Neural crest cell (in vitro differentiated cells): ENCODE data around the gene CNGA1. TPM values are rescaled to one million over a fixed set of nuclear protein-coding genes. Genes with fewer than 3 reads are reported as not detected.

Experiments used
- DNase-seq: peaks from one replicate; pipeline ENCODE4 v3.0.0; 2021; ENCODE audit warnings: low read depth, mixed read lengths, low spot score
- H3K27ac Mint-ChIP-seq: one replicate; pipeline ENCODE4 v1.8.0; 2021; ENCODE audit warnings: mild to moderate bottlenecking, mixed read lengths; ENCODE audit not compliant: unreplicated experiment
- H3K27me3 Mint-ChIP-seq: 2 replicates; pipeline ENCODE4 v1.8.0; 2021; ENCODE audit warnings: low read depth, mild to moderate bottlenecking, mixed read lengths
- H3K36me3 Mint-ChIP-seq: 2 replicates; pipeline ENCODE4 v1.8.0; 2021; ENCODE audit warnings: low read depth, mild to moderate bottlenecking, mixed read lengths
- H3K4me1 Mint-ChIP-seq: 2 replicates; pipeline ENCODE4 v1.8.0; 2021; ENCODE audit warnings: mixed read lengths
- H3K4me3 Mint-ChIP-seq: one replicate; pipeline ENCODE4 v1.8.0; 2021; ENCODE audit warnings: mild to moderate bottlenecking, mixed read lengths
- H3K9me3 Mint-ChIP-seq: 2 replicates; pipeline ENCODE4 v1.8.0; 2021; ENCODE audit warnings: mixed read lengths
- CTCF ChIP-seq: fragments of 200-600 bp; sonication (generic); conservative IDR thresholded peaks from 2 replicates; pipeline ENCODE4 v1.5.0; 2021; ENCODE audit warnings: antibody characterized with exemption, mild to moderate bottlenecking
- total RNA-seq: library from RNA; stranded (reverse); gene quantifications from 2 replicates; pipeline ENCODE4 v1.2.1, GENCODE V29; 2021

CNGA1 gene
- total RNA-seq, 1 donor from 2014 or later, result not detected

DNA sequence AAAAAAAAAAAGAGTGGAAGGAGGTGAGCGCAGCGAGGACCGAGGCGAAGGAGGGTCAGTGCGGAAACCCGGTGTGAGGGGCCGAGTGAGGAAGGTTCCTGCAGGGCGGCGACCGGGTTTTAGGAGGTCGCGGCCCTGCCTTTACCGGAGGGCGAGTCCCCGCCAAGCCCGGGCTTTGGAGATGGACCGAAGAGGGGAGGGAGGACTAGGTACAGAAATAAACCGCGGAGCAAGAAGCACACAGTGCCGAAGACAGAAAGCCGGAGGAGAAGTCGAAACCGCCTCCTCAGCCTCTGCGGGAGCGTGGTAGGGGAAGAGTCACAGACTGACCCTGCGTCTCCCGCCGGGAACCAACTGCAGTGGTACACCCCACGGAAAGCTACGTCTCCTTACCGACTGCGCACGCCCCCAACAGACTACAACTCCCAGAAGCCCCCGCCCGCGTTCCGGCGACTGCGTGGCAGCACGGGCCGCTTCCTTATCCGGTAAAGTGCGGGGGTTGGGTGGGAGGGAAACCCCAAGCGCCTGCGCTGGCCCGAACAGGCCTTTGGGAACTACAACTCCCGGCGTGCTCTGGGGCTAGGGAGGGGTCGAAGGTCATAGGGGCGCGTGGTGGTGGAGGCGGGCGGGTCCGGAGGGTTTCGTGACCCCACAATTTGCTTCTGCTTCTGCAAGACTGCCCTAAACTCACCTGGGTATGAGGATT lies 102.1 kb downstream of the CNGA1 start, which contains the start of gene NFXL1:
NFXL1 (minus strand) TSS at position 364 of the 706 bp plus-strand sequence. CDS start 380 bp downstream, outside the sequence.
- peak within 1 kb of the TSS; percentile 100 for H3K4me3 Mint-ChIP-seq

GRCh38 chr4:47913861-47914219 lies 102.6 kb downstream of the CNGA1 start:
- peaks cover 4% of the 10 kb centered on the region for H3K9me3 Mint-ChIP-seq
- H3K4me3 Mint-ChIP-seq, result peak overlapping the region; percentile 100
- H3K4me1 Mint-ChIP-seq, result peaks cover 34% of the 10 kb centered on the region
- peaks cover 8% of the 10 kb centered on the region for H3K36me3 Mint-ChIP-seq
- peak overlapping the region; percentile 97 for H3K27ac Mint-ChIP-seq
- peak; percentile 24 for DNase-seq
- peak; percentile 27 for TF ChIP-seq CTCF
- H3K27me3 Mint-ChIP-seq, result no peaks in the 10 kb centered on the region

More for the DNA sequence above, 102.1 kb downstream of the CNGA1 start, which contains the start of gene NFXL1:
- no peak for TF ChIP-seq CTCF
- Mint-ChIP-seq H3K36me3 (peaks cover 10% of the 10 kb centered on the region), H3K27ac (peak within 1 kb of the TSS; percentile 97), H3K27me3 (no peaks in the 10 kb centered on the region), H3K9me3 (peaks cover 5% of the 10 kb centered on the region), H3K4me1 (peaks cover 34% of the 10 kb centered on the region)
- DNase-seq, result peak; percentile 90

- H3K36me3 Mint-ChIP-seq, result peaks cover 8% of the 10 kb centered on the region
- peak overlapping the region; percentile 100 for H3K4me3 Mint-ChIP-seq
- TF ChIP-seq CTCF, result no peak
- no peak for DNase-seq
- H3K27me3 Mint-ChIP-seq, result no peaks in the 10 kb centered on the region
- peak overlapping the region; percentile 76 for H3K27ac Mint-ChIP-seq
- H3K9me3 Mint-ChIP-seq, result no peaks in the 10 kb centered on the region
- peaks cover 36% of the 10 kb centered on the region for H3K4me1 Mint-ChIP-seq
Measured at GRCh38 chr4:47913330-47913729, 103.2 kb downstream of the CNGA1 start.

- no peaks in the 10 kb centered on the region for H3K27me3 Mint-ChIP-seq
- TF ChIP-seq CTCF, result no peak
- no peak overlapping the region for H3K27ac Mint-ChIP-seq
- no peaks in the 10 kb centered on the region for H3K9me3 Mint-ChIP-seq
- H3K4me1 Mint-ChIP-seq, result peaks cover 19% of the 10 kb centered on the region
- no peak overlapping the region for H3K4me3 Mint-ChIP-seq
- H3K36me3 Mint-ChIP-seq, result peaks cover 11% of the 10 kb centered on the region
- DNase-seq, result no peak
Measured at GRCh38 chr4:47907089-47907646, 109.3 kb downstream of the CNGA1 start.

DNA sequence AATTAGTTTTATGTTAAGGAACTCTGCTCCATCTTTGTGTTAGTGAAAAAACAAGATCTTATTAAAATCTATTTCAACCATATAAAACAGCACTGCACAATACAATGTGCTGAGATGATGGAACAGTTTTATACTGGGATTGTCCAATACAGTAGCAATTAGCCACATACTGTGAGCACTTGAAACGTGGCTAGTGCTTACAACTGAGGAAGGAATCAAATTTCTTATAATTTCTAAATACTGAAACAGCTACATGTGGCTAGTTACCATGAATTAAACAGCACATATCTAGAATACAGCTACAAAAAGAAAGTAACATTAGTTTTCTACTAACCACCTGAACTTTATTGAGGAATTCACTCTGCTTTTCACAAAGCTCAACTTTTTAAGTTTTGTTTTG lies 116.8 kb downstream of the CNGA1 start:
- no peak for DNase-seq
- TF ChIP-seq CTCF, result no peak
- Mint-ChIP-seq H3K4me3 (no peak overlapping the region), H3K9me3 (no peaks in the 10 kb centered on the region), H3K36me3 (peaks cover 11% of the 10 kb centered on the region), H3K27ac (no peak overlapping the region), H3K27me3 (no peaks in the 10 kb centered on the region), H3K4me1 (no peaks in the 10 kb centered on the region)
